MG63 (cell line): ENCODE measurements around the gene GJB3. TPM values are rescaled to one million over a fixed set of nuclear protein-coding genes. Genes with fewer than 3 reads are reported as not detected.
"Not testable (repeated sequence)": the region's sequence is repeated elsewhere in the genome, so short reads cannot be mapped to it uniquely, and the experiment has no call there.

ENCODE experiments used
- DNase-seq: peaks from one replicate; pipeline ENCODE4 v3.0.0-alpha.2; 2020
- H3K27me3 ChIP-seq: fragments of 250-450 bp; sonication (Bioruptor Pico); 2 replicates; pipeline ENCODE4 v1.5.1; 2020; ENCODE audit warnings: mild to moderate bottlenecking, moderate library complexity
- H3K36me3 ChIP-seq: fragments of 250-450 bp; sonication (Bioruptor Pico); 2 replicates; pipeline ENCODE4 v1.5.1; 2020; ENCODE audit warnings: mild to moderate bottlenecking, moderate library complexity
- H3K4me3 ChIP-seq: fragments of 250-450 bp; sonication (Bioruptor Pico); 2 replicates; pipeline ENCODE4 v1.5.1; 2020; ENCODE audit warnings: mild to moderate bottlenecking, moderate library complexity
- H3K9me3 ChIP-seq: fragments of 250-450 bp; sonication (Bioruptor Pico); 2 replicates; pipeline ENCODE4 v1.5.1; 2020; ENCODE audit warnings: mild to moderate bottlenecking, moderate library complexity
- total RNA-seq: library from RNA; depleted of rRNA; stranded (reverse); fragments of >200 nt; shearing (Covaris generic); gene quantifications from 2 replicates; pipeline ENCODE4 v1.2.3, GENCODE V29; 2014; ENCODE audit warnings: low replicate concordance; rRNA removed

Gene GJB3
- total RNA-seq: not detected in 2 replicates

GRCh38 chr1:34781071-34781843, at the start of gene GJB3:
Gene GJB3 (plus strand): TSS chr1:34781214. CDS start chr1:34784763, 3,549 bp downstream.
- Histone ChIP-seq H3K4me3 (peak within 1 kb of the TSS; percentile 14; the same call in 1 of the 2 replicates), H3K9me3 (no peaks in the 10 kb centered on the region), H3K27me3 (peaks cover 10% of the 10 kb centered on the region), H3K36me3 (no peaks in the 10 kb centered on the region)
- peak; percentile 16 for DNase-seq

DNA sequence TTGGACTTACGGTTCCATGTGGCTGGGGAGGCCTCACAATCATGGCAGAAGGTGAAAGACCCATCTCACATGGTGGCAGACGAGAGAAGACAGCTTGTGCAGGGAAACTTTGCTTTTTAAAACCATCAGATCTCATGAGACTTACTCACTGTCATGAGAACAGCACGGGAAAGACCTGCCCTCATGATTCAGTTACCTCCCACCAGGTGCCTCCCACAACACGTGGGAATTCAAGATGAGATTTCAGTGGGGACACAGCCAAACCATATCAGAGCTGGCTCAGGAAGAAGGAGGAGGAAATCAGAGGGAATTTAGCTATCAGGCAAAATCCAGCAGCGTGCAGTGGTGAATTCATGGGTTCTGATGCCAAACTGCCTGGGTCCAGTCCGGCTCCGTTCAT, 48.2 kb upstream of the GJB3 start:
- not testable (repeated sequence) for H3K27me3 ChIP-seq, DNase-seq, H3K9me3 ChIP-seq, H3K4me3 ChIP-seq, H3K36me3 ChIP-seq

DNA sequence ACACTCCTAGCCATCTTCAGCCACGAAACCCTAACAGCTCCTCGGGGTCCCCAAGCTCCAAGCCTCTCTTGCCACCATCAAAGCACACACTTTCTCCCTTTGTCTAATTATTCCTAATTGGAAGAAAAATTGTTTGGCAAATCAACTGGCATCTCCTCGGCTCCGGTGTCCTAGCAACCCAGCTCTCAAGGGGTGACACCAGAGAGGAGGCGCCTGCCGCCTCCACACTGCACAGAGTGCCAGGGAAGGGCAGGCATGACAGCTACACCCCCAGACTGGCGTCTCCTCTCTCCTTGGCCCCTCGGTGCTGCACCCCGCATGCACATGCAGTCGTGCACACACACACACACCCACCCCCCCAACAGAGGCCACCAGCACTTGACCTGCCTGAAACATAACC, 44.3 kb upstream of the GJB3 start:
- no peaks in the 10 kb centered on the region for H3K36me3 ChIP-seq
- H3K27me3 ChIP-seq: no peaks in the 10 kb centered on the region
- H3K9me3 ChIP-seq: no peaks in the 10 kb centered on the region
- DNase-seq: no peak
- H3K4me3 ChIP-seq: no peak overlapping the region

DNA sequence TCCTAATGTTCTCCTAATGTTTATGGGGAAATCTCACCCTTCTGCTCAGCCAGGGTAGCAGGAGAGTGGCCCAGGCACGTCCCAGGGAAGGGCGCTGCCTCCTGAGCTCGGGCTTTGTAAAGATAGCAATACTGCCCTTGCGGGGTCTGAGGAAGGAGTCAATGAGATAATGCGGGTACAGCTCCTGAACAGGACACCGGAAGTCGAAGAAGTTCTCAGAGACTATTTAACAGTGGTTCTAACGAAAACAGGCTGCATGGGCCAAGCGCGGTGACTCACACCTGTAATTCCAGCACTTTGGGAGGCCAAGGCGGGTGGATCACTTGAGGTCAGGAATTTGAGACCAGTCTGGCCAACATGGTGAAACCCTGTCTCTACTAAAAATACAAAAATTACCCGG, 43.8 kb upstream of the GJB3 start:
- not testable (repeated sequence) for H3K9me3 ChIP-seq, H3K4me3 ChIP-seq, H3K36me3 ChIP-seq, H3K27me3 ChIP-seq
- DNase-seq: peak; percentile 44

- DNase-seq: no peak
- Histone ChIP-seq H3K27me3 (no peaks in the 10 kb centered on the region), H3K9me3 (no peaks in the 10 kb centered on the region), H3K36me3 (no peaks in the 10 kb centered on the region), H3K4me3 (no peak overlapping the region)
These were observed 41.4 kb upstream of the GJB3 start for GRCh38 chr1:34739613-34740012.

GRCh38 chr1:34740161-34740868, 40.7 kb upstream of the GJB3 start:
- no peak for DNase-seq
- Histone ChIP-seq H3K9me3 (no peaks in the 10 kb centered on the region), H3K4me3 (no peak overlapping the region), H3K27me3 (no peaks in the 10 kb centered on the region), H3K36me3 (no peaks in the 10 kb centered on the region)

GRCh38 chr1:34742667-34743270, 38.2 kb upstream of the GJB3 start:
- peak; percentile 69 for DNase-seq
- H3K27me3 ChIP-seq: no peaks in the 10 kb centered on the region
- H3K4me3 ChIP-seq: no peak overlapping the region
- H3K36me3 ChIP-seq: no peaks in the 10 kb centered on the region
- H3K9me3 ChIP-seq: no peaks in the 10 kb centered on the region

DNA sequence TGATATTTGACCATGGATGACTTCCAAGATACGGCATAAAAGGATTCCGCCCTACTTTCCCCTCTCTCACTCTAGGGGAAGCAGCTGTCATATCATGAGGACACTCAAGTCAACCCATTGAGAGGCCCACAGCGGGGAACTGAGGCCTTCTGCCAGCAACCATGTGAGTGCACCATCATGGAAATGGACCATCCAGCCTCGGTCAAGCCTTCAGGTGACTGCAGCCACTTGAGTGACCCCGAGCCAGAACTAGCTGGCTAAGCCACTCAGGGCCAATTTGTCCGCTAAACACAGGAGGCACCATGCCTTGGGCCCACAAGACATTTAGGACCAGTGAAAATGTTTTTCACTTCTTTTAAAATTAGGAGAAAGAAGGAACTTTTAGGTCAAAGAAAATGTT, 37.2 kb upstream of the GJB3 start:
- no peaks in the 10 kb centered on the region for H3K36me3 ChIP-seq
- no peak overlapping the region for H3K4me3 ChIP-seq
- H3K9me3 ChIP-seq: no peaks in the 10 kb centered on the region
- no peaks in the 10 kb centered on the region for H3K27me3 ChIP-seq
- DNase-seq: no peak

- Histone ChIP-seq H3K36me3 (no peaks in the 10 kb centered on the region), H3K9me3 (no peaks in the 10 kb centered on the region), H3K27me3 (no peaks in the 10 kb centered on the region), H3K4me3 (no peak overlapping the region)
- no peak for DNase-seq
These were observed 36.2 kb upstream of the GJB3 start for GRCh38 chr1:34744851-34745250.

DNA sequence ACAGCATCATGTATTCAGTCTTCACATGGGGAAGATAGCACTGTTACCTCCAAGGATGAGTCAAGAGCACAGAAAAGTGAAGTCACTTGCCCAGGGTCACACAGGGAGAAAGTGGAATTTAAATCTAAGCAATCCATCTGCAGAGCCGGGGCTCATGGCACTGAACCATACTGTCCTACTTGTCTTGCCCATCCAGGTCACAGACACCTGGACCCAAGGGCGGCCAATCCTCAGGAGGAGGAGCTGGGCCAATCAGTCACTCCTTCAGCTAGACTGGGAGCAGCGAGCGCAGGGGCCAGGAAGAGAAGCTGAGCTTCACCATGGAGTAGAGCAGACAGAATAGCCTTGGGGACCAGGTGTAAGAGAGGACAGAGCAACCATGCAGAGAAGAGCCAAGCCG, 35.3 kb upstream of the GJB3 start:
- DNase-seq: no peak
- Histone ChIP-seq H3K4me3 (no peak overlapping the region), H3K36me3 (no peaks in the 10 kb centered on the region), H3K9me3 (no peaks in the 10 kb centered on the region), H3K27me3 (no peaks in the 10 kb centered on the region)

- H3K4me3 ChIP-seq: no peak overlapping the region
- no peak for DNase-seq
- H3K27me3 ChIP-seq: no peaks in the 10 kb centered on the region
- H3K9me3 ChIP-seq: no peaks in the 10 kb centered on the region
- H3K36me3 ChIP-seq: no peaks in the 10 kb centered on the region
These were observed 34.9 kb upstream of the GJB3 start for GRCh38 chr1:34746101-34746500.

DNA sequence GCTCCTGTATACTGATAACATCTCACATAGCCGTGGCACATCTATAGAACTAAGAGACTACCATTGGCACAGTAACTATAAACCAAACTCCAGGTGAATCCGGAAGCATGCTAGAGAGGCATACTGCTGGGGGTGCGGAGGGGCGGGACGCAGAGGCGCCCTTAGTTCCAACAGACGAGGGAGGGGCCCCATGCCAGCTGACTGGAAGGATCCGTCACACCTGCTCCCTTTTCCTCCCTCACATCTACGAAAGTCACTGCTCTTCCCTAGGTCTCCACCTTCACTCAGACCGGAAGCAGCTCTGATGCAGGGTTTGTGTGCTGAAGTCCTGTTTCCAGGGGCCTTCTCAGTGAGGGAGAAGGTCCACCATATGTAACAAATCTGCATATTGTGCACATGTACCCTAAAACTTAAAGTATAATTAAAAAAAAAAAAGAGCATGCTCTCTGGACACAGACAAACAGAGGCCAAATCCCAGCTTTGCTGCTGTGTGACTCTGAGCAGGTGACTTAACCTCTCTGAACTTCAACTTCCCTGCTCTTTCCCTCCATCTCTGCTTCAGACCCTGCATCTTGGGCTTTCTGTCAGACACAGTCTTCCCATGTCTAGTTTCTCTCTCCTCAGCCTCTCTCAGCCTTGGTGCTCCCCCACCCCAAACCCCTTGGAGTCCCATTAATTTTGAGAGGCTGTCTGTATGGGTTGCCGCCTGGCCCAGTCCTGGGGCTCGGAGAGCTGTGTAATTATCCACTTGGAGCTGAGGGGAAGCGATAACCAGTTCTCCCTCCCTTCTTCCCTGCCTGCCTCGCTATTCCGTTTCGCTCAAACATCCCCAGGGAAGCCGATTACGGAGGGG, 34.0 kb upstream of the GJB3 start:
- DNase-seq: no peak
- Histone ChIP-seq H3K27me3 (no peaks in the 10 kb centered on the region), H3K9me3 (no peaks in the 10 kb centered on the region)

GRCh38 chr1:34747638-34747941, 33.4 kb upstream of the GJB3 start:
- no peaks in the 10 kb centered on the region for H3K36me3 ChIP-seq
- no peaks in the 10 kb centered on the region for H3K9me3 ChIP-seq

More for the DNA sequence above, 34.0 kb upstream of the GJB3 start:
- H3K36me3 ChIP-seq: no peaks in the 10 kb centered on the region
- no peak overlapping the region for H3K4me3 ChIP-seq

DNA sequence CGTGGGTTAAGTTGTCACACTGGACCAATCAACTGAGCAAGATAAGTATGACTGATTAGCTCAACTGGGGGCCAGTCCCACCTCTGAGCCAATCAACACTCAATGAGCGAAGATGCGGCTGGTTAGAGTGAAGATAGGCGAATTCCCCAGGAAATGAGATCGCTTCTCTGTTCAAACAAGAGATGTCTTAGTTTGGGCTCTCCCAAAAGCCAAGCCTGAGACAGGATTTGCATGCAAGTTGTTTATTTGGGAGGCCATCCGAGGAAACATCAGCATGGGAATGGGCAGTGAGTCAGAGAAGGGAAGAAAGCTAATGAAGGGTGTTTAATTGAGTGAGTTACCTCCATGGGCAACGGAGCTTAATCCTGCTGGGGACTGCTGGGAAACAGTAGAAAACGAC, 31.0 kb upstream of the GJB3 start:
- Histone ChIP-seq H3K4me3 (no peak overlapping the region), H3K27me3 (no peaks in the 10 kb centered on the region), H3K36me3 (no peaks in the 10 kb centered on the region), H3K9me3 (no peaks in the 10 kb centered on the region)
- peak; percentile 23 for DNase-seq

More at GRCh38 chr1:34747638-34747941, 33.4 kb upstream of the GJB3 start:
- Histone ChIP-seq H3K4me3 (no peak overlapping the region), H3K27me3 (no peaks in the 10 kb centered on the region)
- no peak for DNase-seq

DNA sequence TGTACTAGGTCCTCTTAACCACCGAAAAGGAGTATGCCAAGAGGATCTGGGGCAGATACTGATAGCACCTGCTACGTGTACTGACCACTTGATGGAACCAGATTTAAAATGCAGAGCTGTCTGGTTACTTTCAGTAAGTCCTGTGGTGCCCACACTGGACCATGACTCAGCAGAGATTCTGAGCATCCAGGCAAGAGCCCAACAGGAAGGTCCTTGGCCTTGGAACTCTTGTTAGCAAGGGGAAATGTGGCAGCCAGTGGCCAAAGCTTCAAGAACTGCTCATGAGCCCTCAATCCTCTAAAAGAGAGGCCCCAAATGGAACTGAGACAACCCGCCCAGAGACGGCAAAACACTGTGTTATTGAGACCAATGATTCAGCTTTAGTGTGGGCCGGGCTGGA, 30.4 kb upstream of the GJB3 start:
- no peaks in the 10 kb centered on the region for H3K9me3 ChIP-seq
- H3K27me3 ChIP-seq: no peaks in the 10 kb centered on the region
- DNase-seq: peak; percentile 13
- H3K36me3 ChIP-seq: no peaks in the 10 kb centered on the region
- H3K4me3 ChIP-seq: no peak overlapping the region

GRCh38 chr1:34753163-34753562, 27.9 kb upstream of the GJB3 start:
- no peak for DNase-seq
- Histone ChIP-seq H3K27me3 (no peaks in the 10 kb centered on the region), H3K9me3 (no peaks in the 10 kb centered on the region), H3K36me3 (no peaks in the 10 kb centered on the region), H3K4me3 (no peak overlapping the region)
